GM12892 (cell line): ENCODE results near the gene NUB1.

Source experiments
- POLR2A ChIP-seq: IDR thresholded peaks from 2 replicates; pipeline ENCODE4 v1.6.1; 2011; ENCODE audit warnings: low read depth, low read length, control low read depth
- POLR2AphosphoS5 ChIP-seq: IDR thresholded peaks from 2 replicates; pipeline ENCODE4 v1.6.1; 2011; ENCODE audit warnings: low read depth, low read length, control low read depth

GRCh38 chr7:151390598-151391357 is 49.2 kb downstream of the NUB1 start:
- no peak for TF ChIP-seq POLR2A
- TF ChIP-seq POLR2AphosphoS5: no peak
